ENCODE data around the gene PEMT. TPM values are rescaled to one million over a fixed set of nuclear protein-coding genes. Genes with fewer than 3 reads are reported as not detected.

Gene PEMT
- total and polyA plus RNA-seq, 2 of the 8 experiments (the other 6 are each of a cell fraction or from before 2014, with no cell fraction given), result 42.0 to 118 TPM

DNA sequence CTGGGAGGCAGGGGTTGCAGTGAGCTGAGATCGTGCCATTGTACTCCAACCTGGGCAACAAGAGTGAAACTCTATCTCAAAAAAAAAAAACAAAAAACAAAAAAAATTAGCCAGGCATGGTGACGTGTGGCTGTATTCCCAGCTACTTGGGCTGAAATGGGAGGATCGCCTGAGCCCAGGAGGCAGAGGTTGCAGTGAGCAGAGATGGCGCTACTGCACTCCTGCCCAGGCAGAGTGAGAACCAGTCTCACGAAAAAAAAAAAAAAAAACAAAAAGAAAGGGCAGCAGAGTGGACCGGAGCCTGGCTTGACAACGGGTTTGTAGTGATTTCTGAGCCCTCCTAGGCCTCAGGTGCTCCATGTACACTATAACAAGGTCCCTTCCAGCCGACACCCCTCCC lies 33.1 kb downstream of the PEMT start:
- no peak overlapping the region for H2BK12ac ChIP-seq (ENCODE audit: low read depth, low read length)
- H2BK15ac ChIP-seq (ENCODE audit: low read length), result no peak overlapping the region
- peaks cover 2% of the 10 kb centered on the region; the same call in 1 of the 2 replicates for H3K79me1 ChIP-seq (ENCODE audit: low read depth, low read length)
- FAIRE-seq (no peak), DNase-seq (ENCODE audit: low read depth in 1 of 2, low spot score in 2 of 2) (no peak)
- H2AFZ ChIP-seq (ENCODE audit: low read length), result no peak overlapping the region
- no peaks in the 10 kb centered on the region for H3K36me3 ChIP-seq (ENCODE audit: control insufficient read depth in 2 of 4, insufficient read depth in 4 of 4, low read length in 3 of 4)
- TF ChIP-seq SIX5 (IDR thresholded peaks at IDR 0.05; ENCODE audit: low read depth, low read length), result no peak
- TF ChIP-seq CTCF (IDR thresholded peaks at IDR 0.05; ENCODE audit: control extremely low read depth in 1 of 3, insufficient read depth in 1 of 3, low read depth in 1 of 3, low read length in 3 of 3), result peak in 1 of 3 experiments; percentile 7; a peak in 1 of 4 replicates
- no peak overlapping the region for H3K4me3 ChIP-seq (ENCODE audit: extremely low read depth in 1 of 4, insufficient read depth in 2 of 4, low read depth in 3 of 4, low read length in 4 of 4)
- no peaks in the 10 kb centered on the region for H3K79me2 ChIP-seq (ENCODE audit: control insufficient read depth in 1 of 2, insufficient read depth in 2 of 2, low read length in 2 of 2)
- no peak overlapping the region for H3K4me2 ChIP-seq (ENCODE audit: insufficient read depth in 1 of 2, low read depth in 2 of 2, low read length in 2 of 2)
- no peaks in the 10 kb centered on the region for H3K9me3 ChIP-seq (ENCODE audit: insufficient read depth in 2 of 2, low read depth in 1 of 2, low read length in 1 of 2)
- no peak overlapping the region for H3K9ac ChIP-seq (replicated peaks in 1 of 4; ENCODE audit: extremely low read depth in 1 of 4, low read depth in 3 of 4, low read length in 3 of 4)
- no peaks in the 10 kb centered on the region; a peak in 1 of 7 replicates for H3K4me1 ChIP-seq (replicated peaks in 1 of 4; ENCODE audit: control insufficient read depth in 3 of 4, insufficient read depth in 4 of 4, low read length in 3 of 4)
- no peak overlapping the region for H2AK5ac ChIP-seq (ENCODE audit: low read depth, low read length)
- CTCF ChIA-PET (ENCODE audit: partially characterized antibody), result interaction anchor here (0.7 to 4.9 kb wide), 6 partner anchors 10 to 47 kb away, joined by 3 to 29 read pairs (median 4); no protein-coding TSS in a partner anchor
- no peak overlapping the region for H4K5ac ChIP-seq (ENCODE audit: insufficient read length, low read depth, low read length)
- no peak overlapping the region for H2BK5ac ChIP-seq (ENCODE audit: low read depth, low read length)
- H3K14ac ChIP-seq (ENCODE audit: insufficient read length), result no peak overlapping the region
- H4K91ac ChIP-seq (replicated peaks; ENCODE audit: insufficient read length, low read length), result no peak overlapping the region
- H3K27ac ChIP-seq (ENCODE audit: low read depth, low read length), result no peak overlapping the region
- H3K27me3 ChIP-seq (replicated peaks in 1 of 4; ENCODE audit: control insufficient read depth in 3 of 4, extremely low read depth in 1 of 4, insufficient read depth in 3 of 4, low read length in 3 of 4), result no peaks in the 10 kb centered on the region
- H3K23me2 ChIP-seq (ENCODE audit: low read depth, low read length), result no peaks in the 10 kb centered on the region
- H3K23ac ChIP-seq (ENCODE audit: insufficient read length), result no peak overlapping the region
- no peak overlapping the region for H3K56ac ChIP-seq (replicated peaks; ENCODE audit: insufficient read length, low read depth, low read length)
- H2BK20ac ChIP-seq (ENCODE audit: low read length), result no peak overlapping the region
- POLR2A ChIA-PET (ENCODE audit: partially characterized antibody), result no interaction called here
- H2BK120ac ChIP-seq (replicated peaks; ENCODE audit: low read depth, low read length), result no peak overlapping the region
- no peak overlapping the region for H3K18ac ChIP-seq (ENCODE audit: extremely low read depth, low read length)
- WGBS, 2 experiments (ENCODE audit: extremely low coverage in 1 of 2, insufficient coverage in 1 of 2, insufficient read length in 1 of 2, insufficient replicate concordance in 2 of 2, low coverage in 1 of 2, low lambda C conversion rate in 2 of 2, missing lambda C conversion rate in 1 of 2), result 88% methylated on average over 8 of the region's 8 CpGs; no CpG with 5 or more reads in 1 of the 2 experiments
- no peak overlapping the region for H4K8ac ChIP-seq (ENCODE audit: extremely low read depth, insufficient read depth, low read length)
- H3K4ac ChIP-seq (replicated peaks; ENCODE audit: insufficient read length, low read depth, low read length), result no peak overlapping the region
- H4K20me1 ChIP-seq (replicated peaks in 1 of 2; ENCODE audit: control insufficient read depth in 1 of 2, insufficient read depth in 2 of 2, low read length in 2 of 2), result peaks cover 1 to 2% of the 10 kb centered on the region in 2 experiments

All from H1 (cell line).